GM13976 (cell line): Measurements from ENCODE around the gene ZC3H7B.

ENCODE experiments used
- DNase-seq: peaks from one replicate; pipeline ENCODE4 v3.0.0; 2012; ENCODE audit warnings: low spot score
- CTCF ChIP-seq: IDR thresholded peaks from 2 replicates; pipeline ENCODE4 v1.5.1; 2012; ENCODE audit warnings: borderline replicate concordance, mild to moderate bottlenecking; ENCODE audit not compliant: insufficient read depth; ENCODE audit errors: extremely low read depth, missing control alignments, control extremely low read depth
- in situ Hi-C: fragments of 300-500 bp; cut with MboI; formaldehyde crosslinking; loops from one replicate; pipeline ENCODE4 v1.12.0; 2022; ENCODE audit warnings: low sequenced_read_pairs, mixed read lengths, inconsistent platforms; ENCODE audit not compliant: unreplicated experiment

The ZC3H7B gene

GRCh38 chr22:41356430-41357028, 55.2 kb downstream of the ZC3H7B start:
- in situ Hi-C loops = no loop called here
- TF ChIP-seq CTCF = no peak
- DNase-seq = no peak

DNA sequence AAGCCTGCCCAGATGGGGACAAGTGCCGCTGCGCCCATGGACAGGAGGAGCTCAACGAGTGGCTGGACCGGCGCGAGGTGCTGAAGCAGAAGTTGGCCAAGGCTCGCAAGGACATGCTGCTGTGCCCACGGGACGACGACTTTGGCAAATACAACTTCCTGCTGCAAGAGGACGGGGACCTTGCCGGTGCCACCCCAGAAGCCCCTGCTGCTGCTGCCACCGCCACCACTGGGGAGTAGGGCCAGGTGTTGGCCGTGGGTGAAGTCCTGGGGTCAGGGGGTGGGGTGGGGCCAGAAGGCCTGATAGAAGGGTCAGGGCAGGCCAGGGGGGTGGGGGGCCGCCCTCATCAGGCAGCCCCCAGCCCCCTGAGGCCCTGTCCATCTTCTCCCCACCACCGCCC, 55.9 kb downstream of the ZC3H7B start:
- DNase-seq = no peak
- in situ Hi-C loops = no loop called here
- no peak for TF ChIP-seq CTCF

DNA sequence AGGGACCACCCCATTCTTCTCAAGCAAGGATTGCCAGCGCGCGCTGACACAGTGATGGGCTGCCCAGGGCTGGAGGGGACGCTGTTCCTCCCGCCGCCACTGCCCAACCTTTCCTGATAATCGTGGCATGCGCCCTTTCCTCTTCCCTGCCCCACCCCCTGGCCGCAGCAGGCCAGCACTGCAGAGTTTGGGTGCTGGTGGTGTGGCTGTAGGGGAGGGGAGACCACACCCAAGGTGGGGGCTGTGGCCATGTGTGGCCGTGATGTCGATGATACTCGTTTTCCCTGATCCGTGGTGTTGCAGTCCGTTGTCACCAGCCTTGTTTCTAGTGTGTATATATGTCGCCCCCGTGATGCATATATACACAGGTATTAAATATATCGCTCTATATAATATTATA, 57.6 kb downstream of the ZC3H7B start:
- in situ Hi-C loops = no loop called here
- TF ChIP-seq CTCF = no peak
- DNase-seq = no peak

GRCh38 chr22:41359376-41359775, 58.1 kb downstream of the ZC3H7B start:
- in situ Hi-C loops = no loop called here
- no peak for DNase-seq
- TF ChIP-seq CTCF = no peak

GRCh38 chr22:41360126-41360525, 58.8 kb downstream of the ZC3H7B start:
- no peak for TF ChIP-seq CTCF
- in situ Hi-C loops = no loop called here
- DNase-seq = no peak

DNA sequence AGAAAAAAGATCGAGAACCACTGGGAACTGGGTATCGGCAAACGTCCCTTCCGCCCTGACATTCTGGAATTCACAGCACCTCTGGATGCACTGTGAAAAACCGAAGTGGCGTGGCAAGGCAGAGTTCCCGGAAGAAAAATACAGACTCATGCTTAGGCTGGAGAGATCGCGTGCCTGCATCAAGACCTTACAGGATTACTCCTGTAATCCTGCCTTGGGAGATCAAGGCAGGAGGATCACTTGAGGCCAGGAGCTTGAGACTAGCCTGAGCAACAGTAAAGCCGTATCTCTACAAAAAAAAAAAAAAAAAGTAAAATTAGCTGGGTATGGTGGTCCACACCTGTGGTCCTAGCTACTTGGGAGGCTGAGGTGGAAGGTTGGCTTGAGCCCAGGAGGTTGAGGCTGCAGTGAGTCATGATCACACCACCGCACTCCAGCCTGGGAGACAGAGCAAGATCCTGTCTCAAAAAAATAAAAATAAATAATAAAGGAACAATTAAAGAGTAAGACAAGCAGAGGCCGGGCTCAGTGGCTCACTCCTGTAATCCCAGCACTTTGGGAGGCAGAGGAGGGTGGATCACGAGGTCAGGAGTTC, 60.5 kb downstream of the ZC3H7B start:
- DNase-seq = no peak
- in situ Hi-C loops = no loop called here
- TF ChIP-seq CTCF = no peak
